CD1c-positive myeloid dendritic cell (primary cell): ENCODE data around the gene TXNDC9.
"Not testable (repeated sequence)": the region's sequence is repeated elsewhere in the genome, so short reads cannot be mapped to it uniquely, and the experiment has no call there.

Source experiments
- DNase-seq: peaks from one replicate; pipeline ENCODE4 v3.0.0-alpha.2; 2016; ENCODE audit errors: extremely low spot score

The TXNDC9 gene

DNA sequence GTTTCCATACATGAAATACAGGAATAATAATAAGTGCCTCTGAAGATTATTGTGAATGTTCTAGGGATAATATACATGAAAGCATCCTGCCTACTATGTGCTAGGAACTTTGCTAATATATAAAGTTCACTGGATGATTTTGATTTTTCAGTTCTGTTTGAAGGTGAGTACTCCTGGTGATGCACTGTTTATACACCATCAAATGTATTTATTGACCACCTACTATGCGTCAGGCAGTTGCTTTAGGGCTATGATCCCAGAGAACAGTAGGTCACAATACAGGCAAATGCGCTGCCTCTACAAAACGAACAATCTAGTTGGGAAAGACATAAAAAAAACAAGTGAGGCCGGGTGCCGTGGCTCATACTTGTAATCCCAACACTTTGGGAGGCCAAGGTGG, 10.7 kb downstream of the TXNDC9 start:
- DNase-seq: no peak

DNA sequence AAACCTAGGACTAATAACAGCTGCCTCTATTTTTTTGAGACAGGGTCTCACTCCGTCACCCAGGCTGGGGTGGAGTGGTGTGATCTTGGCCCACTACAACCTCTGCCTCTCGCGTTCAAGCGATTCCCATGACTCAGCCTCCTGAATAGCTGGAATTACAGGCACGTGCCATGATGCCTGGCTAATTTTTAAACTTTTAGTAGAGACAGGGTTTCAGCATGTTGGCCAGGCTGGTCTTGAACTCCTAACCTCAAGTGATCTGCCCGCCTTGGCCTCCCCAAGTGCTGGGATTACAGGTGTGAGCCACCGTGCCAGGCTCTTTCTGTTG, 18.3 kb downstream of the TXNDC9 start:
- not testable (repeated sequence) for DNase-seq

DNA sequence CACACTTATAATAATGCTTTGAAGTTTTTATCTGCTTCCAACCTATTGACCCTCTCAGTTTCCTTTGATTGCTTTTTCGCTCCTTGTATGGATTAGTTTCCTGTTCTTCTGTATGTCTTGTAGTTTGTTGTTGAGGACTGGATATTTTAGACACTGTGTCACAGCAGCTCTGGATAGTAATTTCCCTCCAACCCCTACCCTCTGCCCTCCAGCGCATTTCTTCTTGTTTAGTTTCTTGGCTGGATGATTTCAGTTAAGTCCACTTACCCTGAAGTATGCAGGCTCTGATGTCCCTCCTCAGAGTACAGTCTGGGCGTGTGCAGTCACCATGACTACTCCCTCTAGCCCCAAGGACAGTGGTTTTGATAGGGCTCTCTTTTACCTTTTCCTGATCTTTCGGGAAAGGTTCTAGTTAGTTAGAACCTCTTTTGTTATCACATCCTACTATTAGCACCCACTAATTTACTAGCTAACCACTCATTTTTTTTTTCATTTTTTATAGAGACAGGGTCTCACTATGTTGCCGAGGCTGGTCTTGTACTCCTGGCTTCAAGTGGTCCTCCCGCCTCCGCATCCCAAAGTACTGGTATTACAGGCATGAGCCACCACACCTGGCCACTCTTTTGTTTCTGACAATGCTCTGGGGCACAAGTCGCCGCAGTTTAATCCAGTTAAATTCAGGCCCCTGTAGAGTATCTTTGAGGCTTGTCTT, 18.8 kb downstream of the TXNDC9 start:
- DNase-seq: no peak

GRCh38 chr2:99301097-99301496, 35.0 kb downstream of the TXNDC9 start, which contains the start of gene LYG1:
Gene LYG1, minus strand, starts transcription at chr2:99301197. Its CDS starts 5,527 bp downstream, at chr2:99295670.
- DNase-seq: not testable (repeated sequence)

GRCh38 chr2:99299580-99299979, 36.6 kb downstream of the TXNDC9 start:
- no peak for DNase-seq

- DNase-seq: no peak
Observed at GRCh38 chr2:99297994-99298393, 38.1 kb downstream of the TXNDC9 start.

DNA sequence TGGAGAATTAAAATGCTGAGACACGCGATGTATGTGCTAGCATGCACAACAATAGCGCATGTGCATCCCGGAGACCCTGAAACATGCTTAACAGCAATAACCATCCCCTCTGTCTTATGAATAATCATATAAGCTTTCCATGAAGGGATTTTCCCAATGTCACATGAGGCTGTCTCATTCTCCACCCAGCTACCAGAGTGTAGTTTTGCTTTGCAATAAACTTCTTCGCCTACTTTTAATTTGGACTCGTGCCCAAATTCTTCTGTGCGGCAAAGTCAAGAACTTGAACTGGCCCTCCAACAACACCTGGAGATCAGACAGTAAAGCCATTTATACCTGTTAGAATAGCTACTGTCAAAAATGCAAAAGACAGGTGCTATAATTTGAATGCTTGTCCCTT, 50.6 kb downstream of the TXNDC9 start:
- DNase-seq: no peak

- no peak for DNase-seq
Observed at GRCh38 chr2:99279969-99280695, 56.0 kb downstream of the TXNDC9 start.

DNA sequence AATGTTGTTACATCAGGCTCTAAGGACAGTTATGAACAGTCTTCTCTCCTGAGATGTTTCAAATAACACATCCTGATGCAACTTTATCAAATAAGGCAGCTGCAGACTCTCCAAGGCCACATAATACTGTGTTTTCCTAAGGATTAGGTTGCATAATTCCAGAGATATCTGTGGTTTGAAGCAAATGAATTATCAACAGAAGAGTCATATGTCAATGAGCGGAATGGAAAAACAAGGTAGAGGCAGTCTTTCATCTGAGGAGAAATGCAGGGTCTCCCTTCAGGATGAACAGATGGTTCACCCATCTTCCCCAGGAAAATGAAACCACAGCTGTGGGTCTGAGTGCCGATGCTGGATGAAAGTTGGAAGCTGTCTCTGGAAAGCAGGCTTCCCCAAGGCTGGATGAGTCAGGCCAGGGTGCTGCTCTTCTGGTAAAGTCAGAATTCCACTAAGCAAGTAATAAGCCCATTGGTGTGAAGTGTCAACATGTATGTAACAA, 57.3 kb downstream of the TXNDC9 start:
- no peak for DNase-seq

- DNase-seq: not testable (repeated sequence)
Observed at GRCh38 chr2:99278195-99278765, 57.9 kb downstream of the TXNDC9 start.

- no peak for DNase-seq
Observed at GRCh38 chr2:99275882-99276281, 60.3 kb downstream of the TXNDC9 start.
